ENCODE results near the gene SLC4A3.
A peak's percentile ranks its signal among the peaks of the same experiment; 100 is the strongest.

Gene SLC4A3

DNA sequence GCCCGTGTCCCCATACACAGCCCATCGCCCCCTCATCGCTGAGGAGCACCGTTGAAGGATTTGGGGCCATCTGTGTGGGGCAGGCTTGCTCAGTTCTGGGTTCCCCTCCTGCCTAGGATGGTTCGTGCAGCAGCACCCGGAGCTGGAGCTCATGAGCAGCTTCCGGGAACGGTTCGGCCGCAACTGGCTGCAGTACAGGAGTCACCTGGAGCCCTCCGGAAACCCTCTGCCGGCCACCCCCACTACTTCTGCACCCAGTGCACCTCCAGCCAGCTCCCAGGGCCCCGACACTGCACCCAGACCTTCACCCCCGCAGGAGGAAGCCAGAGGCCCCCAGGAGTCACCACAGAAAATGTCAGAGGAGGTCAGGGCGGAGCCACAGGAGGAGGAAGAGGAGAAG lies 19.5 kb upstream of the SLC4A3 start:
- Mint-ChIP-seq H3K36me3 (ENCODE audit: low read depth) (peaks cover 36% of the 10 kb centered on the region), H3K27me3 (no peaks in the 10 kb centered on the region), H3K9me3 (no peaks in the 10 kb centered on the region), H3K4me3 (no peak overlapping the region), H3K27ac (no peak overlapping the region), H3K4me1 (ENCODE audit: low read depth) (peaks cover 14% of the 10 kb centered on the region)

DNA sequence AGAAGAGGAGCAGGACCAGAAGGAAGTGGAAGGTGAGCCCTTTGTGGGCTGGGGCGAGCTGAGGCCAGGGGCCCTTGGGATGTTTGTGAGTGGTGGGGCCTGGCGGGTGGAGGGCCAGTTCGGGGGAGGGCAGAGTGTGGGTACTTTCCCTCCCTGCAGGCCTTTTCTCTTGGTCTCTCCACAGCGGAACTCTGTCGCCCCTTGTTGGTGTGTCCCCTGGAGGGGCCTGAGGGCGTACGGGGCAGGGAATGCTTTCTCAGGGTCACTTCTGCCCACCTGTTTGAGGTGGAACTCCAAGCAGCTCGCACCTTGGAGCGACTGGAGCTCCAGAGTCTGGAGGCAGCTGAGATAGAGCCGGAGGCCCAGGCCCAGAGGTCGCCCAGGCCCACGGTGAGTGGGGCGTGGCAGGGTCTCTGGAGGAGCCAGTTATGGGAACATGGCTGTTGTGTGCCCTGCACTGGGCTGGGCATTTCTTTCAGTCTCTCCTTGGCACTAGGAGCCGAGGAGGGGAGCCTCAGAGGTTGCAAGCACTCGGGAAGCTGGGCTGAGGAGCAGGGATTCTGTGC lies 18.9 kb upstream of the SLC4A3 start:
- H3K4me1 Mint-ChIP-seq (ENCODE audit: low read depth): peaks cover 15% of the 10 kb centered on the region
- H3K9me3 Mint-ChIP-seq: no peaks in the 10 kb centered on the region
- no peak overlapping the region for H3K27ac Mint-ChIP-seq
- H3K4me3 Mint-ChIP-seq: no peak overlapping the region
- no peaks in the 10 kb centered on the region for H3K27me3 Mint-ChIP-seq
- peaks cover 36% of the 10 kb centered on the region for H3K36me3 Mint-ChIP-seq (ENCODE audit: low read depth)

DNA sequence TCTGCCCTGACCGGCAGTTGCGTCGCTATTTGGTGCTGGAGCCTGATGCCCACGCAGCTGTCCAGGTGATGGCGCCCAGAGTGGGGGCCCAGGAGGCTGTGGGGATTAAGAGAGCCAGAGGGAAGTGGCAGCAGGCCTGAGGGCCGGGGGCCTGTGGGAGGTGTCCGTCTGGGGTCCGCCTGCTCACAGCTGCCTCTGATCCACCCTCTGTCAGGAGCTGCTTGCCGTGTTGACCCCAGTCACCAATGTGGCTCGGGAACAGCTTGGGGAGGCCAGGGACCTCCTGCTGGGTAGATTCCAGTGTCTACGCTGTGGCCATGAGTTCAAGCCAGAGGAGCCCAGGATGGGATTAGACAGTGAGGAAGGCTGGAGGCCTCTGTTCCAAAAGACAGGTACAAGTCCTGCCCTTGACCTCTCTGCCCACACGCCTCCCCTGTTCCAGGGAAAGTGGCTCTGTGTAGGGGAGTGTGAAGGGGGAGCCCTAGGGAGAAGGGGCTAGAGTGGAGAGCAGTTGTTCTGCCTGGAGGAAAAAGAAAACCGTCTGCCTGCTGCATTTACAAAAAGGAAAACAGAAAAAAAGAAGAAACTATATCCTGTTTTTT lies 18.2 kb upstream of the SLC4A3 start:
- Mint-ChIP-seq H3K9me3 (no peaks in the 10 kb centered on the region), H3K27me3 (no peaks in the 10 kb centered on the region), H3K4me3 (no peak overlapping the region), H3K27ac (no peak overlapping the region), H3K36me3 (ENCODE audit: low read depth) (peaks cover 29% of the 10 kb centered on the region), H3K4me1 (ENCODE audit: low read depth) (peaks cover 15% of the 10 kb centered on the region)

DNA sequence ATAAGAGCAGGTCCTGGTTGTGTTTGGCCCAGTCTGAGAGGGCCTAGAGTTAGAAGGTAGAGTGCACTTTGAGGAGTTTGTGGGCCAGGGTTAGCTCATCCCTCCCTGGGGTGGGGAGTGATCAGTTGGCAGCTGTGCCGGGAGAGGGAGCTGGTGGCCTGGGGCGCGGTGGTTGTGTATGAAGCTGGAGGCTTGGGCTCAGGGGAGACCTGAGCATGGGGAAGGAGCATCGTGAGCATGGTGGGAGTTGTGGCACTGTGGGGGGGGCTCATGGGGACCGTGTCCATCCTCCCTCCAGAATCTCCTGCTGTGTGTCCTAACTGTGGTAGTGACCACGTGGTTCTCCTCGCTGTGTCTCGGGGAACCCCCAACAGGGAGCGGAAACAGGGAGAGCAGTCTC lies 16.1 kb upstream of the SLC4A3 start:
- Mint-ChIP-seq H3K4me3 (no peak overlapping the region), H3K27ac (no peak overlapping the region), H3K9me3 (no peaks in the 10 kb centered on the region), H3K27me3 (no peaks in the 10 kb centered on the region), H3K4me1 (ENCODE audit: low read depth) (peaks cover 15% of the 10 kb centered on the region), H3K36me3 (ENCODE audit: low read depth) (peaks cover 30% of the 10 kb centered on the region)

DNA sequence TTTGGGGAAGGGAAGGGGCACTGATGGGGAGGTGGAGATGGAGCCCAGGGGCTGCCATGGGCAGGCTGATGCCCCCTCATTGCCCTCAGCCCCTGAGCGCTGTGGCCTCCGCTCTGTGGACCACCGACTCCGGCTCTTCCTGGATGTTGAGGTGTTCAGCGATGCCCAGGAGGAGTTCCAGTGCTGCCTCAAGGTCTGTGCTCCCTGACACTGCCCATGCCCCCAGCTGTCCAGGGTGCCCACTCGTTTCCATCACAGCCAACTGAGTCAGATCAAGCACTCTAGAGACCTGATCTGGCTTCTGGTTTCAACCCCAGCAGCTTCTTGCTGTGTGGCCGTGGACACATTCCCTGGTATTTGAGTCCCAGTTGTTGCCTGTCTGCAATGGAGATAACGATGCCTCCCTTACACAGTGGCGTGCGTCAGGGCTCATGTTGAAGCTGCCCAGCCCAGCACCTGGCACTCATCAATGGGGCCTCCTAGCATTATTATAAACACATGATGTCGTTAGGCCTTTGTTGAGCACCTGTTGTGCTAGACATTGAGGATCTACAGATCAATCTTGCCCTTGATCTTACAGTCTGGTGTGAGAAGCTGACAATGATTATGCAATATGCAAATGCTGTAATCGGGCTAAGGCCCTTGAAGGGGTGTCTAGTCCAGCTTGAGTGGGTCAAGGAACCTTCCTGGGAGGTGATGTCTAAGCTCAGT lies 15.4 kb upstream of the SLC4A3 start:
- Mint-ChIP-seq H3K4me3 (no peak overlapping the region), H3K27me3 (no peaks in the 10 kb centered on the region), H3K36me3 (ENCODE audit: low read depth) (peaks cover 26% of the 10 kb centered on the region)

DNA sequence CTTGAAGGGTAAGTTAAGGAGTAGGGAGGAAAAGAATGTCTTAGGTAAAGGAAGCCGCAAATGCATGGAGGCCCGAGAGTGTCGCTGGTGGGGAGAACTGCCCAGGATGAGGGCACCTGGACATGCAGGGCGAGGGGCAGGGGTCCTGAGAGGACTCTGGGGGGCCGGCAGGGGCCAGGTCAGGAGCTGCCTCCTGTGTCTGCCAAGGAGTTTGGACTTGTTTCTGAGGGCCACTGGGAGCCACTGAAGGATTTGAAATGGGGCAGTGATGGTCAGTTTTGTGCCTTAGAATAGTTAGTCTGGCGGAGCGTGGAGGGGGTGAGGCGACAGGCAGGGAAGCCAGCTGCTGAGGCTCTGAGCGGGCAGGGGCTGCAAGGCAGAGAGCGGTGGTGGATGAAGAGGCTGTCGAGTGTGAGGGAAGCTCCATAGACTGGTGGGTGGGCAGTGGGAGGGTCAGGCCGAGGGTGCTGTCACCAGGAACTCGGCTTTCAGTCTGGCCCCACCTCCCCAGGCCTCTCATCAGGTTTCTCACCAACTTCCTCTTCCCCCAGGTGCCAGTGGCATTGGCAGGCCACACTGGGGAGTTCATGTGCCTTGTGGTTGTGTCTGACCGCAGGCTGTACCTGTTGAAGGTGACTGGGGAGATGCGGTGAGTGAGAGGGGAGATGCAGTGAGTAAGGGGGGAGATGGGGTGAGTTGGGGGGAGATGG lies 14.7 kb upstream of the SLC4A3 start:
- Mint-ChIP-seq H3K4me3 (no peak overlapping the region), H3K36me3 (ENCODE audit: low read depth) (peaks cover 24% of the 10 kb centered on the region), H3K4me1 (ENCODE audit: low read depth) (peaks cover 15% of the 10 kb centered on the region), H3K27me3 (no peaks in the 10 kb centered on the region), H3K27ac (no peak overlapping the region), H3K9me3 (no peaks in the 10 kb centered on the region)

More for the DNA sequence above, 15.4 kb upstream of the SLC4A3 start:
- peaks cover 15% of the 10 kb centered on the region for H3K4me1 Mint-ChIP-seq (ENCODE audit: low read depth)
- no peaks in the 10 kb centered on the region for H3K9me3 Mint-ChIP-seq
- H3K27ac Mint-ChIP-seq: no peak overlapping the region

DNA sequence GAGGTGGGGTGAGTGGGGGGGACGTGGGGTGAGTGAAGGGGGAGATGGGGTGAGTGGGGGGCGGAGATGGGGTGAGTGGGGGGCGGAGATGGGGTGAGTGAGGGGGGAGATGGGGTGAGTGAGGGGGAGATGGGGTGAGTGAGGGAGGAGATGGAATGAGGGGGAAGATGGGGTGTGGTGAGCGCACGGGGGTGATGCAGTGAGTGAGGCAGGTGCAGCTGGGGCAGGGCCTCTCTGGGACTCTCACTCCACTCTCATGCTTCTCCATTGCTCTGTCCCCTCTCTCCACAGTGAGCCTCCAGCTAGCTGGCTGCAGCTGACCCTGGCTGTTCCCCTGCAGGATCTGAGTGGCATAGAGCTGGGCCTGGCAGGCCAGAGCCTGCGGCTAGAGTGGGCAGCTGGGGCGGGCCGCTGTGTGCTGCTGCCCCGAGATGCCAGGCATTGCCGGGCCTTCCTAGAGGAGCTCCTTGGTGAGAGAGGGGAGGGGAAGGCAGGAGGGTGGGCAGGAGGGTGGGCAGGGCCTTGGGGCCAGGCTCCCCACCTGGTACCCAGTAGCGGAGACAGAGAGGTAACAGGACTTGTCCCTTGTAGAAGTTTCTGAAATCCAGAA lies 13.9 kb upstream of the SLC4A3 start:
- H3K27ac Mint-ChIP-seq: no peak overlapping the region
- H3K4me3 Mint-ChIP-seq: no peak overlapping the region
- peaks cover 15% of the 10 kb centered on the region for H3K4me1 Mint-ChIP-seq (ENCODE audit: low read depth)
- no peaks in the 10 kb centered on the region for H3K27me3 Mint-ChIP-seq
- no peaks in the 10 kb centered on the region for H3K9me3 Mint-ChIP-seq
- peaks cover 24% of the 10 kb centered on the region for H3K36me3 Mint-ChIP-seq (ENCODE audit: low read depth)

DNA sequence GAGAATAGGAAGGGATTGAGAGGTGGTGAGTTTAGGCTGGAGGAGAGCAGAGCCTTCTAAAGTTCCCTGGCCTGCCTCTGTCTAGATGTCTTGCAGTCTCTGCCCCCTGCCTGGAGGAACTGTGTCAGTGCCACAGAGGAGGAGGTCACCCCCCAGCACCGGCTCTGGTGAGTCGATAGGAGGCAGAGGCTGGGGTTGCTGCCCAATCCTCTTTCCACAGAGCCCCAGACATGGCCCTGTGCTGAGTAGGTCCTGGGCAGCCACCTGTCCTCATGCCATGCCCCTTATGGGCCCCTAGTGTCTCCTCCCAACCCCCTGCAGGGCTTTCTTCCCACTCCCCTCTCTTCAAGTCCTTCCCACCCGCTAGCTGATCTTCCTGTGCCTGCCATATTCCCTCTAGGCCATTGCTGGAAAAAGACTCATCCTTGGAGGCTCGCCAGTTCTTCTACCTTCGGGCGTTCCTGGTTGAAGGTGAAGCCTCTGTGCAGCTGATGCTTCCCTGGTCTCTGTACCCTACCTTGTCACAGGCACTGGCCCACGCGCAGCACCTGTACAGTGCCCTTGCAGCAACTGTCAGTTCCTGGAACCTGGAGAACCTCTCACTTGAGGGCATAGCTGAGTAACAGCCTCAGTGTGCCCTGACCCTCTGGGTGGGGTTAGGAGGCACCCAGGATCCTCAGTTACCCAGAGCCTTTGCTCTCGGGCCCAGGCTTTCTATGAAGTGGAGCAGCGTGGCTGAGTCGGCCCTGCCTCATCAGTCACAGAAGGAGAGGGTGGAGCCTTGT lies 13.2 kb upstream of the SLC4A3 start:
- Mint-ChIP-seq H3K36me3 (ENCODE audit: low read depth) (peaks cover 24% of the 10 kb centered on the region), H3K27me3 (no peaks in the 10 kb centered on the region), H3K27ac (peak overlapping the region; percentile 23), H3K4me3 (no peak overlapping the region), H3K4me1 (ENCODE audit: low read depth) (peaks cover 15% of the 10 kb centered on the region), H3K9me3 (no peaks in the 10 kb centered on the region)

DNA sequence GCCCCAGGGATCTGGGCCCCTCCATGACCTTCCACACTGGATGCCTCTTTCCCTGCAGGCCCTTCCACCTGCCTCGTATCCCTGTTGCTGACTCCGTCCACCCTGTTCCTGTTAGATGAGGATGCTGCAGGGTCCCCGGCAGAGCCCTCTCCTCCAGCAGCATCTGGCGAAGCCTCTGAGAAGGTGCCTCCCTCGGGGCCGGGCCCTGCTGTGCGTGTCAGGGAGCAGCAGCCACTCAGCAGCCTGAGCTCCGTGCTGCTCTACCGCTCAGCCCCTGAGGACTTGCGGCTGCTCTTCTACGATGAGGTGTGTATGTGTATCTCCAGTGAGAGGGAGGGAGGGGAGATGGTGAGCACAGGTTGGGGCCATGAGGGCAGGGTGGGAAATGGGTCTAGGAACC lies 12.4 kb upstream of the SLC4A3 start:
- Mint-ChIP-seq H3K4me1 (ENCODE audit: low read depth) (peaks cover 15% of the 10 kb centered on the region), H3K27ac (no peak overlapping the region), H3K4me3 (no peak overlapping the region), H3K9me3 (no peaks in the 10 kb centered on the region), H3K27me3 (no peaks in the 10 kb centered on the region), H3K36me3 (ENCODE audit: low read depth) (peaks cover 19% of the 10 kb centered on the region)

DNA sequence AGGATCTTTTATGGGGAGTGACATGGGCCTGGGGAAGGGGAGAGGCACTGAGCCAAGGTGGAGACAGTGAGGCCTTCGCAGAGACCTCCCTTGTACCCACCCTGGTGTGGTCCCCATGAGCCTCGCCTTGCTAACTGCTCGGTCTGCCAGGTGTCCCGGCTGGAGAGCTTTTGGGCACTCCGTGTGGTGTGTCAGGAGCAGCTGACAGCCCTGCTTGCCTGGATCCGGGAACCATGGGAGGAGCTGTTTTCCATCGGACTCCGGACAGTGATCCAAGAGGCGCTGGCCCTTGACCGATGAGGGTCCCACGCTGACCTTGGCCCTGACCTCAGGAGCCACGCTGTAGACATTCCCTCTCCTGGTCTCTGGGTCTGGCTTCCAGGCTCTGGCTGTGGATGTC lies 11.5 kb upstream of the SLC4A3 start:
- Mint-ChIP-seq H3K27ac (no peak overlapping the region), H3K27me3 (no peaks in the 10 kb centered on the region), H3K4me1 (ENCODE audit: low read depth) (peaks cover 15% of the 10 kb centered on the region), H3K4me3 (no peak overlapping the region), H3K36me3 (ENCODE audit: low read depth) (peaks cover 15% of the 10 kb centered on the region), H3K9me3 (no peaks in the 10 kb centered on the region)

DNA sequence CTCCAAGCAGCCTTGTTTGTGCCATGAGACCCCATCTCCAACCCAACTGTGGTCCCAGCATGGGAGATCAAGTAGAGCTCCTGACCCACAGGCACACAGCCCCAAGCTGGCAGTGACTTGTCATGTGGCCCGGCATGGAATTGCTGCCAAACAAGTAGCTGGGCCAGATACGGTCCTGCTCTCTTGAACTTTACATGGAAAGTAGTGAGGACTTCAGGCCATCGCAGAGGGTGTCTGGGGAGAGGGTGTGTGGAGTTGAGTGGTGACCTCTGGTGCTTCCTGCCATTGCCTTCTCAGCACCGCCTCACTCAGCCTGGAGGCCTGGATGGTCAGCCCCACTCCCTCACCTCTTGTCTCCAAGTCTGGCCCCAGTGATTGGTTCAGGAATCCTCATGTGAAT lies 10.9 kb upstream of the SLC4A3 start:
- Mint-ChIP-seq H3K27me3 (no peaks in the 10 kb centered on the region), H3K9me3 (no peaks in the 10 kb centered on the region), H3K27ac (no peak overlapping the region), H3K4me3 (no peak overlapping the region), H3K36me3 (ENCODE audit: low read depth) (peaks cover 9% of the 10 kb centered on the region), H3K4me1 (ENCODE audit: low read depth) (peaks cover 10% of the 10 kb centered on the region)

DNA sequence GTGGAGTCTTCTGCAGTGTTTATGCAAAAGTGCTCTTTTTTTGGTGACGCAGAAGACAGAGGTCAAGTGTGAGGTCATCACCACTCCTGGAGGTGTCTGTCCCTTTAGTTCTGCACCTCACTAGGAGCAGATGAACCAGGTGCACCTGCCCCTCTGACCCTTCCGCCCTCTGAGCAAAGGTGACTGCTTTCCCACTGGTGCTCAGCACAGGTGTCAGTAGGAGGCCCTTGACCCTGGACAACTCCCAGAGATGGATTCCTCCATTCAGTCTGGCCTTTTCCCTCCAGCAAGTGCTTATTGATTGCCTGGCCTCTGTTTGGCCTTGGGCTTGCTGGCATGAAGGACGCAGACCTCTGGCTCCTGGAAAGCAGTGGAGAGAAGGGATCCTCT lies 8.7 kb upstream of the SLC4A3 start:
- no peaks in the 10 kb centered on the region for H3K27me3 Mint-ChIP-seq
- no peaks in the 10 kb centered on the region for H3K9me3 Mint-ChIP-seq
- peaks cover 6% of the 10 kb centered on the region for H3K36me3 Mint-ChIP-seq (ENCODE audit: low read depth)
- H3K27ac Mint-ChIP-seq: no peak overlapping the region
- H3K4me3 Mint-ChIP-seq: no peak overlapping the region
- H3K4me1 Mint-ChIP-seq (ENCODE audit: low read depth): no peaks in the 10 kb centered on the region

DNA sequence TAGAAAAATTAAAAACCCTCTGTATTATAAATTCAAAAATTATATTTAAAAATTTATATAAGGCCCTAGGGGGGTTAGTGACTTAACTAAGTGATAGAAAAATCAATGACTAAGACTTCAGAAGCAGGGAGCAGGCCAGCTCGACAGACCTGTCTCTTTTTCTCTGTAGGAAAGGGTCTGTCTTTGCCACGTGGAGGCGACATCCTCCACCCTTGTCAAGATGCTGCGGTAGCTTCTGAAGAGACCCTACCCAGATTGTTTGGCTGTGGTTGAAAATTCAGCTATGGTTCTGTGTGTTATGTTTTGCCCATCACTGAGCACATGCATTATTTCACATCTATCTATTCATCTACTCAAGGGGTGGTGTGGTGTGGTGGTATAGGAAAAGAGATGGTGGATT lies 8.2 kb upstream of the SLC4A3 start:
- H3K4me3 Mint-ChIP-seq: no peak overlapping the region
- no peak overlapping the region for H3K27ac Mint-ChIP-seq
- no peaks in the 10 kb centered on the region for H3K27me3 Mint-ChIP-seq
- H3K4me1 Mint-ChIP-seq (ENCODE audit: low read depth): no peaks in the 10 kb centered on the region
- H3K36me3 Mint-ChIP-seq (ENCODE audit: low read depth): peaks cover 6% of the 10 kb centered on the region
- H3K9me3 Mint-ChIP-seq: no peaks in the 10 kb centered on the region

DNA sequence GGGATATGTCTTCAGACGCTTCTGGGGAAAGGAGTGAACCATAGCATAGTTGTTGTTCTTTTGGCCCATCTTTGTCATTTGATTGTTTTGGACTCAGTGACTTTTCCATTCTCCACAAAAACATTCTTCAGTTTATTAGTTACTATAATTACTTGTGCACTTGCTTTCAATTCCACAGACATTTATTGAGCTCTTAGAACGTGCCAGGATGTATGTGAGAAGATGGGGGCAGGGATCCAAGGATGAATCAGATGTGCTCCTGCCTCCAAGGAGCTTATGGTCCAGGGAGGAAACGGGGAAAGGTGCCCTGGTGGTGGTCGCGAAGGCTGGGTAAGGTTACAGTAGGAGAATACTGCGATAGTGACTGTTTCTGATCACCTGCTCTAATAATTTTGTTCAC lies 6.9 kb upstream of the SLC4A3 start:
- H3K27ac Mint-ChIP-seq: no peak overlapping the region
- no peaks in the 10 kb centered on the region for H3K4me1 Mint-ChIP-seq (ENCODE audit: low read depth)
- no peak overlapping the region for H3K4me3 Mint-ChIP-seq
- no peaks in the 10 kb centered on the region for H3K36me3 Mint-ChIP-seq (ENCODE audit: low read depth)
- no peaks in the 10 kb centered on the region for H3K9me3 Mint-ChIP-seq
- H3K27me3 Mint-ChIP-seq: no peaks in the 10 kb centered on the region

Data from stimulated activated naive CD8-positive, alpha-beta T cell treated with anti-CD3 and anti-CD28 coated beads, Interleukin-15, Interleukin-2, amounts not matched to agents 100 ng/mL and 50 ng/mL, for 24 hours (primary cell).